Measurements from ENCODE around the gene GNAZ.

GNAZ gene

DNA sequence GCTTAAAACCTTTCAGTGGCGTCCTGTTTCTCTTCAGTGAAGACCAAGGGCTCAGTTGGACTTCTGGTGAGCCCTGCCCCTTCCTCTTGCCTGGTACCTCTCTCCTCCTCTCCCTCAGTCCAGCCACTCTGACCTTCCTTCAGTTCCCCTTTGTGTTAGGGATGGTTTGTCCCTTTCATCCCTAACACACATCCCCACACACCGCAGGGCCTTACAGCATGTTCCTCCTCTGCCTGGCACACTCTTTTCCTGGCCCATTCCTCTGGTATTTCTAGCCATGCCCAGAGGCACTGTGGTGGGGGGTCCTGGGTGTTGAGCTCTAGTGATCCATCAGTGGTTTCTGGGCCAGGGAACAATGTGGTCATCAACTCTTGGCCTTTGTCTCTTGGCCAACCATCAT lies 21.4 kb downstream of the GNAZ start:
- DNase-seq (ENCODE audit: extremely low read depth in 1 of 2, low read depth in 1 of 2): no peak

DNA sequence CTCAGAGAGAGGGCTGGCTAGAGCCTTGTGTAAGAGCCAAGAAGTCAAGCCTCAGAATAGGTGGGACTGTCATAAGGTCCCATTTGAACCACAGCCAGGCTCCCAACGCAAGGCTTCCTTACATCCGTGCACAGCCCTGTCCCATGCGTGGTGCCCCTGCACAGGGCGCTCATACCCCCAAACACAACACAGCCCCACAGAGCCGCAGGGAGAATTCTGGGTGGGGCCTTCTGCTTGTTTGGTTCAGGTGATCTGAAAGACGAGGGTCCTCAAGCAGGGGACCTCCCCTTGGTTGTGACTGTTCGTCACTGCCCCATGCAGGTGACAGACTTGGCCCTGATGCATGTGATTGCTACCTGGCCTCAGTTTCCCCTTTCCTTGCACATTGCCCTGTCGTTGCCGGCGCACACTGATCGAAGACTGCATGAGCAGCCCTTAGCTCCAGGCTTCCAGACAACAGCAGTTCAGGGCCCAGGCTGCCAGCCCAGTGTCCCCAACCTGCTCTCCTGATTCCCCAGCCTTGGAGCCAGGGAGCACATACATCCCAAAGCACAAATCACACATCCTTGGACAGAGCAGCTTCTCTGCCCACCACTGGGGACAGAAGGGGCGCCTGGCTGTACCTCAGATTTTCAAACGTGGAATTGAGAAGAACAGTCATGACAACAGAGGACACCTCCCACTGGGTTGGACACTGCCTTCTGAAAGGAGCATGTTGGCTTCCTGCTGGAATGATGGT lies 22.1 kb downstream of the GNAZ start:
- DNase-seq (ENCODE audit: extremely low read depth in 1 of 2, low read depth in 1 of 2): no peak

DNA sequence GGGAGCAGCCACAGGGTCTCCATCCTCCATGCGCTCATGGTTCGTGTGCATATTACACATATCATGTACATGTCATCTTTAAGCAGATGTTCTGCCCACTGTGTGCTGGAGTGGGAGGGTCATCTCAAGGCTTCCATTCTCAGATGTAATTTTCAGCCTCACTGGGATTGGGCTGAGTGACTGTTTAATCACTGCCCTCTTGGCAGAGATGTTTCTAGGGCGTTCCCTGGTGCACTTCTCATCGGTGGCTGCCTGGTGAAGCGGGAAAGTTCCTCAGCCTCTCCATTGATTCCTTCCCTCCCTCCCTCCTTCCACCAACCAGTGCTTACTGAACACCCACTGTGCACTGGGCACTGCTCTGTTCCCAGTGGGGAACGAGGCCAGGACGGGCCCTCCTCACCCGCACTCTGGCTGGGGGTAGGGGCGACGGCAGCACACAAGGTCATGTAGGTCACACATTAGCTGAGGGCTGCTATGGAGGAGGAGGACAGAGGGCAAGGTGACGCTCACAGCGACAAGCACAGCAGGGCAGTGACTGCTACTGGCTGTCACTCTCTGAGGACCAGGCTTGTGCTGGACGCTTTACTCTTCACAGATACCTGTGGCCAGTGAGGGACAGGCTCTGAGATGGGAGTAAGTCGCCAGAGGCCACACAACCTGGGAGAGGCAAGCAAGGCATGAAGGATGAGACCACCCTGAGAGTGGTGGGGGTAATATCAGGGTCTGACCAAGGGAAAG lies 22.9 kb downstream of the GNAZ start:
- no peak for DNase-seq (ENCODE audit: extremely low read depth in 1 of 2, low read depth in 1 of 2)

DNA sequence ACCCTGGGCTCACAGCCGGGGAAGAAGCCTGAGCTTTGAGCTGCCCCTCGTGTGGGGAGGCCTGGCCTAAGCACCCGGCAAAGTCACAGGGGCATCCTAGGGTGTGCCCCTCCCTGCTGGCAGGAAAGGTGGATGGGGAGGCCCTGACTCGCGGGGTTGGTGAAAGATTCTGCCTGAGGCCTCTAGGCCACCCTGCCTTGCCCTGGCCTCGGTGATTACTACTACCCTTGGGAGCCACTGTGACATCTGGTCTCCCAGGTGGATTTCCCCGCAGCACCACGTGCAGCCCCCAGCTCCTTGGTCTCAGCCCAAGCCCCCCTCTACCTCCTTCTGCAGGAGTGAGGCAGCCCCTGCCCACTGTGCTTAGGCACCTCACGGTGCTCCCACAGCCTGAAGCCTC lies 23.9 kb downstream of the GNAZ start:
- no peak for DNase-seq (ENCODE audit: extremely low read depth in 1 of 2, low read depth in 1 of 2)

DNA sequence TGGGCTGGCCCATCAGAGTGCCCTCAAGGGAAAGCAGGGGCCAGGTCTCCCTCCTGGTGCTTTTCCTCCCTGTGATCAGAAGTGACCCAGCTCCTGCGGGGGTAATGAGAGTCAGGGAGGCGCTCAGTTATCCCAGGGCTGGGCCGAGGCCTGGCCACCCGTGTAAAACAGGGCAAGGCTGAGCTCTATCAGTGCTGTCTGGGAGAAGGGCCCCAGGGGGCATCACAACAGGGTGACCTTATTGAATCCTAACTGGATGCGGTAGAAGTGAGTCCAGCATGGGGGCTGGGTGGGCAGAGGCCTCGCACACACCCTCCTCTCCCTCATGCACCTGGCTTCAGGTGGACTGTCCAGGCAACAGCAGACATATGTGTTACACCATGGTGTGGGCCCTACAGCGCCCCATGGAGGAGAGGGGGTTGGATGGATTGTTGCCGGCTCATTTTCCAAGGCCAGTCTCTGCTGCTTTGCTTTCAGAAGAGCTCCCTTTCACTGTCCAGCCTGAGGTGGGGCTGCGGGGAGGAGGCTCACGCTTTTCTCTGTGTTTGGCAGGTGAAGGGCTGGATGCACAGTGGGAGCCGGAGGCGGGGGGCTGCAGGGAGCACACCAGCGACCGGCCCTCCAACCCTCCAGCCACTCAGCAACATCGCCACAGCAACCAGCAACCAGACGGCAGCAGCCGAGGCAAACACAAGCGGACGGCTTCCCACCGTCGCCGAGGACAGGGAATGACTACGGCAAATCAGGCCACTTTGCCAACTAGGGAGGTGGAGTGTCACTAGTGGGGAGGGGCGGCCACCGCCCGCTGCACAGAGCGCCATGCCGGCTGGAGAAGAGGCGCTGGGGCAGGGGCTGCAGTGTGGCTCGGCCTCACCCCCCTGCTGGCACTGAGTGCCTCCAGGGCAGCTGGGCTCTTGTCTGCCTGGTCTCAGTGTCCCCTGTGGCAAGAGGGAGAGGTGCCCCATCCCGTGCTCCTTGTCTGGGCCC lies 24.7 kb downstream of the GNAZ start:
- DNase-seq (ENCODE audit: extremely low read depth in 1 of 2, low read depth in 1 of 2): no peak

DNA sequence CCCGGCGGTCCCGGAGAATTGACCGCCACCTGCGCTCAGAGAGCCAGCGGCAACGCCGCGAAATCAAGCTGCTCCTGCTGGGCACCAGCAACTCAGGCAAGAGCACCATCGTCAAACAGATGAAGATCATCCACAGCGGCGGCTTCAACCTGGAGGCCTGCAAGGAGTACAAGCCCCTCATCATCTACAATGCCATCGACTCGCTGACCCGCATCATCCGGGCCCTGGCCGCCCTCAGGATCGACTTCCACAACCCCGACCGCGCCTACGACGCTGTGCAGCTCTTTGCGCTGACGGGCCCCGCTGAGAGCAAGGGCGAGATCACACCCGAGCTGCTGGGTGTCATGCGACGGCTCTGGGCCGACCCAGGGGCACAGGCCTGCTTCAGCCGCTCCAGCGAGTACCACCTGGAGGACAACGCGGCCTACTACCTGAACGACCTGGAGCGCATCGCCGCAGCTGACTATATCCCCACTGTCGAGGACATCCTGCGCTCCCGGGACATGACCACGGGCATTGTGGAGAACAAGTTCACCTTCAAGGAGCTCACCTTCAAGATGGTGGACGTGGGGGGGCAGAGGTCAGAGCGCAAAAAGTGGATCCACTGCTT lies 25.5 kb downstream of the GNAZ start:
- no peak for DNase-seq (ENCODE audit: extremely low read depth in 1 of 2, low read depth in 1 of 2)

DNA sequence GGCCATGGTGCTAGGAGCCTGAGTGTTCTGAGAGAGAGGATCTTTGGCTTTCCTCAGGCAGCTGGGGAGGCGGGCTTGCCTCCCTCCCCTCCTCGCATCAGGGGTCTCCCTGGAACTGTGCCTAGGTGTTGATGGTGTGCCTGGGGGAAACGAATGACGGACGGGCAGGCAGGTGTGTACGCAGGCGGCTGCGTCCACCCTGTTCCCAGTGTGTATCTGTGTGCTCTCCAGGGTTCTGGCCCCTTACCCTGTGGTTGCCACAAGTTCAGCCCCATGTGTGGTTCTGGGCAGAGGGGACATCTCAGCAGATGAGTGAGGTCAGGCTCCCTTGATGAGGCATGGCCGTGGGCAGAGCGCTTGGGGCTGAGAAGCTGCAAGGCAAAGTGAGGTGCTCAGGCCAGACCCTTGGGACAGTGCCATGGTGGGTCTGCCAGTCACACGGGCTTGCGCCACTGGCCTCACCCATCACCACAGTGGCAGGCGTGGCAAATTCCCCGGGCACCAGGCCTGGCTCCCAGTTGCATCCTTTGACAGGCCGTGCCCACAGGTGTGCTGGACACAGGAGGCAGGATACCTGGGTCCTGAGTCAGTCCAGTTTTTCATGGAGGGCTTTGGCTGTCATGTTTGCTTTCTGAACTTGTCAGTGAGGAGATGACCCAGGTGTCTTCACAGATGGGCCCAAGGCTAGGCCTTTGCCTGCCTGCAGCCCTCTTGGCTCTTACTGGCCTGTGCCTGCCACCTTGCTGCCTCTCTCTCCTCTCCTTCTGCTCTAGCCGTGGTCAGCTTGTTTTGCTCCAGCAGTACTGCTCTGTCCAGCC lies 27.3 kb downstream of the GNAZ start:
- DNase-seq (ENCODE audit: extremely low read depth in 1 of 2, low read depth in 1 of 2): no peak

DNA sequence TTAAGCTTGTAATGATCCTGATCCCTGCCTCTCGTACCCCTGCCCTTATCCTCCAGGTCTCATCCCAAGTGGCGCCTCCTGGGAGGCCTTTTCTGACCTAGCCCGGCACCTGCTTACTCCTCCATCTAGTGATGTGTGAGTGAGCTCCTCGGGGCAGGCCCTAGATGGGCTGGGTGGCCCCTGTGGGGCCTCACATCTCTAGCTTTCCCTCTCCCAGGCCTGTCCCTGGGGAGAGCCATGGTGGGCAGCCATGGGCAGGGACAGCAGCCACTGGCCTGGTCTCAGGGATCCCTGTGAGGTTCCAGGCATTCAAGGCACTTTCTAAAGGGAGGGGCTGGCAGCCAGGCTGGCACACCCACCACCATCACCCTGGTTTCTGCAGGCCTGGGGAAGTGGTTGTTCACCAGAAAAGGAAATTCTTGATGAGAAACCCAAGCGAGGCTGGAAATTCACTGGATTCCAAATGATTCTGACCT lies 27.9 kb downstream of the GNAZ start:
- no peak for DNase-seq (ENCODE audit: extremely low read depth in 1 of 2, low read depth in 1 of 2)

DNA sequence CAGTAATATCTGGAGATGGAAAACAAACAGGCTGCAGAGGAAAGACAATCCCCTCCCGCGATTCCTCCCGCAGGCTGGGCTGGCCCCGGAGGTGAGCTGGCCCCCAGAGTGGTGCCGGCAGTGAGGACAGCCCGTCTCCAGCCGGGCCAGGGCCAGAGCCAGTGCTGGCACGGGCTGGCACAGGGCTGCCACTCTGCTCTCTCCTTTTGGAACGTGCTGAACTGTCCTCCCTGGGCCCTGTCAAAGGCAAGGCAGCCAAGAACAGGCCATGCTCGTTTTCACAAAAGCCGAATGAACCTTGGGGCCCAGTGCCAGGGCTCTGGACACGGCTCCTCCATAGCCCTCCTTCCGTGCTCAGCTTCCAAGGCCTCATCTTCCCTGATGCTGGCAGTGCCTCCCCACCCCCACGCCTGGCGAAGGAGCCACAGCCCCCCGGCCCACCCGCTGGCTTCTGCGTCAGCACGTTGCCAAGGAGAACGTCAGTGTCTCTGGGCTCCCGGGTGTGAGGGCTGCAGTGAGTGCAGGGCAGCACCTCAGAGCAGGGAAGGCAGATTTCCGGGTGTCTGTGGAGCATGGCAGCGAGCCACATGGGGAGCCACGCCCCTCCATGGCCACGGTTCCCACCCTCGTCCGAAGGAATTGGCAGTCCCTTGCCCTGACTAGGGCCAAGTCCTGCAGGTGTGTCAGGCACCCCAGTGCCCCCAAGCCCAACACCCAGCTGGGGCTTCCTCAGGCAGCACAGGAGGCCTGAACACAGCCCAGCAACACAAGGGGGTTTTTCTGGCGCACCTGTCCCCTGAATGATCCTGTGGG lies 28.6 kb downstream of the GNAZ start:
- no peak for DNase-seq (ENCODE audit: extremely low read depth in 1 of 2, low read depth in 1 of 2)

DNA sequence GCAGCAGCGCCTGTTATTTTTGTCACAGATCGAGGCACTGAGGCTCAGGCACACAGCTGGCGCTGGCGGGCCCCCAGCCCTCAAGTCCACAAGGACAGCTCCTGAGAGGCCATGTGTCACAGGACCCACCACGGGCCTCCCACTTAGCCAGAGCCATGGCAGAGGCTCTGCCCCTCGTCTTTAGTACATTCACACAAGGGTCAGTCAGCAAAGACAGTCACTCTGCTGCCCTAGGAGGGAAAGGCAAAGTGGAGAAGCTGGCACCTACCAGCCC lies 29.1 kb downstream of the GNAZ start:
- DNase-seq (ENCODE audit: extremely low read depth in 1 of 2, low read depth in 1 of 2): no peak

DNA sequence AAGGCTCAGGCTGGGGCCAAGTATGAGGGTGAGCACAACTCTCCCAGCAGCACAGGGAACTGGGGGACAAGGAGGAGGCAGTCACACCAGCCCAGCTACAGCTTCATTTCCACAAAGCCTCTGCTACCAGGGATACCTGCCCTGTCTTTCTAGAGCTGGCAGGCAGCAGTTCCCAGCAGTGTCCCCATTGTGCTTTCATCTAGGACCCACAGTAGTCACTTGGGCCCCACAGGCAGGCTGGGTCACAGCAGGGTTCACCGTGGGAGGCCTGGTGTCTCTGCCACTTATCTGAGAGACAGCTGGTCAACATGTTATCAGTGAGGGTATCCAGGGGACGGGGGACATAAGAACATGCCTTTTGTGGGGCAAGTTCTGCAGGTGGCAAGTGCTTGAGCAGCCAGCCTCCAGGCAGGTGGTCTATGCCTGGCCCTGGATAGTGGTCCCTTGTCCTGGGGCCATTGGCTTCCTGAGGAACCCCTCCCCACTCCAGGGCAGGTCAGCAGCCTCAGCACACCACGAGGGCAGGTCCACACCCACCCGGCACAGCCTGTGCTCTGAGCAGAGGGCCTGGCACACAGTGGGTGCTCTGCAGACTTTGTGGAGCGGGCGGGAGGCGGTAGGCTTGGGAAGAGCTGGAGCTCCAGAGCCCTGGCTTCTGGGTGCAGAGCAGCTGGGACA lies 29.9 kb downstream of the GNAZ start:
- DNase-seq (ENCODE audit: extremely low read depth in 1 of 2, low read depth in 1 of 2): no peak

DNA sequence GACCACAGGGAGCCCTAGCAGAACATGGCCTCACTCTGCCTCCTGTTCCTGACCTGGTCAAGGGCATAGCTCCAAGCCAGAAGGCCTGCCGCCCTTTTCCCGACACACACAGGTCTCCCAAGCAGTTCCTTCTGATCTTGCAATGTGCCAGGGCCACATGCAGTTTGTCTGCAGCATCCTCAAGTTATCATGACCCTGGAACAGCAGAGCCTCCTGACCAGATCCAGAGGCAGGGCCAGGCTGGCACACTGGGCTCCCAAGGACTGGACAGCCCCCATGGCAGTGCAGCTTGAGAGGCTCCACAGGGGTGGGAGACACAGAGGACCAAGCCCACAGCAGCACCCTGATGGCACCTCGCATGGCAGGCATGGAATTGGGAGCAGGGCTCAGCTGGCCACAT lies 31.2 kb downstream of the GNAZ start:
- DNase-seq (ENCODE audit: extremely low read depth in 1 of 2, low read depth in 1 of 2): no peak

DNA sequence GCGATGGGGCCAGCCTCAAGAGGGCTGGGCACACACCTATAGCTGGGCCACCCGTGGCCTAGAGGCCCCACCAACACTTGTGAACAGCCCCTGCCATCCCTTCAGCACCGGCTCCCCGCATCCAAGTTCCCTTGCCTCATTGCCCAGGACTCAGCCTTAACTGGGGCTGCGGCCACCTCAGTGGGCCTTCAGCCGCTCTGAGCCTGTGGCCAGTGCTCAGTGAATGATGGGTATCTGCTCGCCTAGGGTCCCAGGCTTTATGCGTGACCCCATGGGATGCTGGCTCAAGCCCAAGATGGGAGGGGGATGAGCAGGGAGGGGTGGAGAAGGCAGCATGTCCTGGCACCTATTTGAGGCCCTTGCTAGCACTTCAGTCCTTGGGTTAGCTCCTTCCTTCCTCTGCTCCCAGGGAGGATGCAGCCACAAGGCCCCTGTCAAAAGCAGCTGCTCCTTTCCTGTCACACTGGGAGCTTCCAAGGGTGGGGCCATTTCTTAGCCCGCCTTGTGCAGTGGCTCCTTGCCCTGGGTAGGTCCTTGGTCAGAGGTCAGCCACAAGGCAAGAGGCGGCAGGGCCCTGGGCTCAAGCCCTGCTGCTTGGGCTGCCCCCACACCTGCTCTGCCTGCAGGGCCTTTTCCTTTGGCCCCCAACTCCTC lies 31.8 kb downstream of the GNAZ start:
- no peak for DNase-seq (ENCODE audit: extremely low read depth in 1 of 2, low read depth in 1 of 2)

DNA sequence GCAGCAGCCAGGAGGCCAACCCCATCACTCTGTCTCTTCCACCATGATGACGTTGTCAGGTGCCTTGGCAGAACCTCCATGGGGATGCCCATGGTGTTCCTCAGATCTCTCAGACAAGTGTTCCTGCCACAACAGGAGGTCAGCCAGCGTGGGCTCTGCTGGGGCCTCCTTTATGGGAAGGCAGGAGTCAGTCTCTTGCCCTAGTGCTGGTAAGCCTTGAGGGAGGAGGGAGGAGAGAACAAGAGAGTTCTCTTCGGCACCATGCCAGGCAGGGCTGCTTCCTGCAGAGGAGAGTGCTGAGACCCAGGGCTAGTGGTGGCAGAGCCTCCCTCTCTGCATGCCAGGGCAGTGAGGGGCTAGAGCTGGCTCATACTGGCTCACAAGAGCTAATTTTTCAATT lies 32.5 kb downstream of the GNAZ start:
- no peak for DNase-seq (ENCODE audit: extremely low read depth in 1 of 2, low read depth in 1 of 2)

DNA sequence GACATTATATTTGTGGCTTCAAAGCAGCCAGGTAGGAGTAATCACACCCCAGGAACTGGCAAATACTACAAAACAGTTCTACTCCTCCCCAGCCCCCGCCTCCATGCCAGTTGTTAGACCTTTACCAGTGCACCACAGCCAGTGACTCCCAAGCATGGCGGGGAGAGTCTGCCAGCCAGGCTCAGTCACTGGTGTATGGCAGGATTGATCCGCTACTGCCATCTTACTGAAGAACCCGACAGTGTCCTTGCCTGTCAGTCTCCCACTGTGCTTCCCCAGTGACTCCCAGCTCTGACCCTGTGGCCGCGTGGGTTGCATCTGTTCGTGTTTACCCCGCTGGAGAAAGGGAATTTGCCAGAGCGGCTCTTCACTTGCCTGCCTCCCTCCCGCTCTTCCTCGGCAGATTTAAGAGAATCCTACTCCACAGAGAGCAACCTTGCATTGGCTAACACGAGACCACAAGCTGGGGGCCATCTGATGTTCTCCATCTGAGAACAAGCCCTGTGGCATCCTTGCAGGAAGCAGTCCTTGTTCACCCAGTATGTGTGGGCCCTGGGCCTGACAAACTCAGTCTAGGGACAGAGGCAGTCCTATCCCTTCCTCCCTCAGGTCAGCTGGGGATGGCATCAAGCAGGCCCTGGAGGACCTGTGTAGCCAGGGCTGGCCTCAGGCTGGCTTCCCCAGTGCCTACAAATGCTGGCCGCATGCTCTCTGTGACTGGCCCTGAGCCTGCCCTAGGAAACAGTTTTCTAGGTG lies 33.1 kb downstream of the GNAZ start:
- no peak for DNase-seq (ENCODE audit: extremely low read depth in 1 of 2, low read depth in 1 of 2)

DNA sequence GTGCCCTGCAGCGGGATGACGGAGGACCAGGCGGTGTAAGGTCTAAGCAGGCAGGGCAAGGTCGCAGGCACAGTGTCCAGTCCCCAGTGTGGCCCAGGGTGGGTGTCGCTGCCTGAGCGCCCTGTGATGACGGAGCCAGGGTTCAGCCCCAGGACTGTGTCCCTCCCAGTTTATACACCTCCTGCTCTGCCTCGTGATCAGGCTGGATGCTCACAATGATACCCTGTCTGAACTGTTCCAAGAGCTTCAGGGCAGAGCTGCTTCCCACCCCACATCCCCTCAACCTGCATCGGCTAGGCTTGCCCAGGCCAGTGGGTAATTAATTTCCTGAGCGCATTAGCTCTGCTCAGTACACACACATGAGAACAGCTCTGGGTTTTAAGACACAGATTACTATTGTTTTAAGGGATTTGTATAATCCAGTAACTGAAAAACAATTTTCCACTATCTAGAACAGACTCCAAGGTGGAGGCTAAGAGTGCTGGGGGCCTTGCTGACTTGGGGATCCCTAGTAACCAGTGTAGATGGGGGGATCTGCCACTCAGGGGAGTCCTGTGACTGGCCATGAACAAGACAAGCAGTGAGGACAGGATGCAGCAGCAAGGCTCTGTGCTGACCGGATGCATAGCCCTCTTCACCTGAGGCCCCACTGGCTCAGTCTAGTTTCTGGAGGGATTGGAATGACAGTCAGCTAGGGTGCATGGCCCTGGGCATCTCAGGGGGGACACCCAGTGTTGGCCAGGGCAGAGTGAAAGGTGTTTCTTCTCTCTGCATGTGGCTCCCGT lies 34.1 kb downstream of the GNAZ start:
- no peak for DNase-seq (ENCODE audit: extremely low read depth in 1 of 2, low read depth in 1 of 2)

DNA sequence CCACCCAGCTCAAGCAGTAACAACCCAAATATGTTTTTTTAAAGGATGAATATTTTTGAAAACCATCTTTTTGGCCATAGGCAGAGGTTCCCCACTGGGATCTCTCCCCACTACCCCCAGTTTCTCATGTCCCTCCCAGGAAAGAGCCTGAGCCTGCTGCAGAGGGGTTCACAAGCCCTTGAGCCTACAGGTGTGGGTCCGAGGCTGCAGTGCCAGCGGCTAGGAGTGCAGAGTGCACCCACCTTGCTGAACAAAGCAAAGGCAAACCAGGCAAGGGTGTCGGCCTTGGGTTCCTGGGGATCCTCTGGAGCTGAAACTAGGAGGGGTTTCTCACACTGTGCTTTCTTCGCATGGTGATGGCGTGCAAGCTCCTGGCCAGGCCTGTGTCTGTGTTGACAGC lies 35.0 kb downstream of the GNAZ start:
- no peak for DNase-seq (ENCODE audit: extremely low read depth in 1 of 2, low read depth in 1 of 2)
